ENCODE measurements around the gene FAM13A.
"Not testable (repeated sequence)": the region's sequence is repeated elsewhere in the genome, so short reads cannot be mapped to it uniquely, and the experiment has no call there.

Gene FAM13A

GRCh38 chr4:88892646-88893045 is 164.3 kb downstream of the FAM13A start:
- DNase-seq: no peak

- no peak for DNase-seq
Observed at GRCh38 chr4:88891636-88892035, 165.3 kb downstream of the FAM13A start.

GRCh38 chr4:88887409-88887808 is 169.6 kb downstream of the FAM13A start:
- not testable (repeated sequence) for DNase-seq

- DNase-seq: no peak
Observed at GRCh38 chr4:88881227-88881569, 175.8 kb downstream of the FAM13A start.

GRCh38 chr4:88880501-88881226 is 176.3 kb downstream of the FAM13A start:
- no peak for DNase-seq

GRCh38 chr4:88879991-88880390 is 177.0 kb downstream of the FAM13A start:
- DNase-seq: no peak

- no peak for DNase-seq
Observed at GRCh38 chr4:88878642-88879041, 178.3 kb downstream of the FAM13A start.

- DNase-seq: no peak
Observed at GRCh38 chr4:88870428-88870827, 186.6 kb downstream of the FAM13A start.

- no peak for DNase-seq
Observed at GRCh38 chr4:88868510-88868909, 188.5 kb downstream of the FAM13A start.

GRCh38 chr4:88866862-88867550 is 190.0 kb downstream of the FAM13A start:
- no peak for DNase-seq

- DNase-seq: no peak
Observed at GRCh38 chr4:88865466-88865865, 191.5 kb downstream of the FAM13A start.

- DNase-seq: no peak
Observed at GRCh38 chr4:88865046-88865445, 191.9 kb downstream of the FAM13A start.

- DNase-seq: no peak
Observed at GRCh38 chr4:88860586-88860985, 196.4 kb downstream of the FAM13A start.

- DNase-seq: no peak
Observed at GRCh38 chr4:88859191-88859812, 197.7 kb downstream of the FAM13A start.

- no peak for DNase-seq
Observed at GRCh38 chr4:88858752-88859151, 198.2 kb downstream of the FAM13A start.

- no peak for DNase-seq
Observed at GRCh38 chr4:88857588-88857987, 199.4 kb downstream of the FAM13A start.

GRCh38 chr4:88854481-88854880 is 202.5 kb downstream of the FAM13A start:
- DNase-seq: no peak

GRCh38 chr4:88853583-88853982 is 203.4 kb downstream of the FAM13A start:
- not testable (repeated sequence) for DNase-seq

GRCh38 chr4:88846206-88846790 is 210.7 kb downstream of the FAM13A start:
- DNase-seq: no peak

GRCh38 chr4:88843067-88843685 is 213.8 kb downstream of the FAM13A start:
- DNase-seq: no peak

GRCh38 chr4:88841635-88842034 is 215.3 kb downstream of the FAM13A start:
- no peak for DNase-seq

GRCh38 chr4:88836216-88836615 is 220.8 kb downstream of the FAM13A start:
- DNase-seq: no peak

- DNase-seq: no peak
Observed at GRCh38 chr4:88831031-88831430, 226.0 kb downstream of the FAM13A start.
